Gastroesophageal sphincter (tissue), 3 donors: ENCODE results near the gene ABHD14A.

Experiments
- POLR2A ChIP-seq, 2 donors: fragments of 450-650 bp; IDR thresholded peaks; one replicate each; pipeline ENCODE4 v1.6.1; 2017; ENCODE audit warnings: antibody characterized with exemption in 2 of 2, mild to moderate bottlenecking in 2 of 2, moderate library complexity in 1 of 2
- POLR2AphosphoS5 ChIP-seq: sonication (generic); formaldehyde crosslinking; IDR thresholded peaks from one replicate; pipeline ENCODE4 v1.6.1; 2017; ENCODE audit warnings: antibody characterized with exemption
- TF ChIP-seq, protein P1 (sequence below), 4 experiments: fragments of 200-600 bp in 2 of 4; fragments of 450-650 bp in 2 of 4; sonication (generic) in 1 of 4; IDR thresholded peaks; one replicate each; pipeline ENCODE4 v1.5.1; 2017 to 2019; ENCODE audit warnings: antibody characterized with exemption in 4 of 4, mild to moderate bottlenecking in 2 of 4, moderate library complexity in 2 of 4

DNA sequence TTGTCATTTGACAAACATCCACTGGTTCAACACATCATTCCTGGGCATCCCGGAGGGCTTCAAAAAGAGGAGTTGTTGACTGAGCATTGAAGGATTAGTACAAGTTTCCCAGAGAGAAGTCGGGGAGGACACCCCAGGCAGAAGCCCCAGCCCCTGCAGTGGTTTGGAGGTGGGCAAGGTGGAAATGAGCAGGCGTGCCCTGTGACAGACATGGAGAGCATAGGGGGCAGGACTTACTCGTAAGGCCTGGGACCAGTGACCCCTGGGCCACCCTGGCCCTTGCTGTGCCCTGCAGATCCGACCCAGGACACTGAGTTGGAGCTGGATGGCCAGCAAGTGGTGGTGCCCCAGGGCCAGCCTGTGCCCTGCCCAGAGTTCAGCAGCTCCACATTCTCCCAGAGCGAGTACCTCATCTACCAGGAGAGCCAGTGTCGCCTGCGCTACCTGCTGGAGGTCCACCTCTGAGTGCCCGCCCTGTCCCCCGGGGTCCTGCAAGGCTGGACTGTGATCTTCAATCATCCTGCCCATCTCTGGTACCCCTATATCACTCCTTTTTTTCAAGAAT, 26.8 kb upstream of the ABHD14A start:
- TF ChIP-seq, protein P1, sequence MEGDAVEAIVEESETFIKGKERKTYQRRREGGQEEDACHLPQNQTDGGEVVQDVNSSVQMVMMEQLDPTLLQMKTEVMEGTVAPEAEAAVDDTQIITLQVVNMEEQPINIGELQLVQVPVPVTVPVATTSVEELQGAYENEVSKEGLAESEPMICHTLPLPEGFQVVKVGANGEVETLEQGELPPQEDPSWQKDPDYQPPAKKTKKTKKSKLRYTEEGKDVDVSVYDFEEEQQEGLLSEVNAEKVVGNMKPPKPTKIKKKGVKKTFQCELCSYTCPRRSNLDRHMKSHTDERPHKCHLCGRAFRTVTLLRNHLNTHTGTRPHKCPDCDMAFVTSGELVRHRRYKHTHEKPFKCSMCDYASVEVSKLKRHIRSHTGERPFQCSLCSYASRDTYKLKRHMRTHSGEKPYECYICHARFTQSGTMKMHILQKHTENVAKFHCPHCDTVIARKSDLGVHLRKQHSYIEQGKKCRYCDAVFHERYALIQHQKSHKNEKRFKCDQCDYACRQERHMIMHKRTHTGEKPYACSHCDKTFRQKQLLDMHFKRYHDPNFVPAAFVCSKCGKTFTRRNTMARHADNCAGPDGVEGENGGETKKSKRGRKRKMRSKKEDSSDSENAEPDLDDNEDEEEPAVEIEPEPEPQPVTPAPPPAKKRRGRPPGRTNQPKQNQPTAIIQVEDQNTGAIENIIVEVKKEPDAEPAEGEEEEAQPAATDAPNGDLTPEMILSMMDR (IDR thresholded peaks at IDR 0.05): no peak
- TF ChIP-seq POLR2AphosphoS5 (no peak), POLR2A (IDR thresholded peaks at IDR 0.05) (no peak)
